ENCODE data around the gene SLITRK1. TPM values are rescaled to one million over a fixed set of nuclear protein-coding genes. Genes with fewer than 3 reads are reported as not detected.

The SLITRK1 gene, protein sequence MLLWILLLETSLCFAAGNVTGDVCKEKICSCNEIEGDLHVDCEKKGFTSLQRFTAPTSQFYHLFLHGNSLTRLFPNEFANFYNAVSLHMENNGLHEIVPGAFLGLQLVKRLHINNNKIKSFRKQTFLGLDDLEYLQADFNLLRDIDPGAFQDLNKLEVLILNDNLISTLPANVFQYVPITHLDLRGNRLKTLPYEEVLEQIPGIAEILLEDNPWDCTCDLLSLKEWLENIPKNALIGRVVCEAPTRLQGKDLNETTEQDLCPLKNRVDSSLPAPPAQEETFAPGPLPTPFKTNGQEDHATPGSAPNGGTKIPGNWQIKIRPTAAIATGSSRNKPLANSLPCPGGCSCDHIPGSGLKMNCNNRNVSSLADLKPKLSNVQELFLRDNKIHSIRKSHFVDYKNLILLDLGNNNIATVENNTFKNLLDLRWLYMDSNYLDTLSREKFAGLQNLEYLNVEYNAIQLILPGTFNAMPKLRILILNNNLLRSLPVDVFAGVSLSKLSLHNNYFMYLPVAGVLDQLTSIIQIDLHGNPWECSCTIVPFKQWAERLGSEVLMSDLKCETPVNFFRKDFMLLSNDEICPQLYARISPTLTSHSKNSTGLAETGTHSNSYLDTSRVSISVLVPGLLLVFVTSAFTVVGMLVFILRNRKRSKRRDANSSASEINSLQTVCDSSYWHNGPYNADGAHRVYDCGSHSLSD
- polyA plus RNA-seq (2013, experiment 1 of 2), result not detected
- polyA plus RNA-seq (2013, experiment 2 of 2), result not detected

DNA sequence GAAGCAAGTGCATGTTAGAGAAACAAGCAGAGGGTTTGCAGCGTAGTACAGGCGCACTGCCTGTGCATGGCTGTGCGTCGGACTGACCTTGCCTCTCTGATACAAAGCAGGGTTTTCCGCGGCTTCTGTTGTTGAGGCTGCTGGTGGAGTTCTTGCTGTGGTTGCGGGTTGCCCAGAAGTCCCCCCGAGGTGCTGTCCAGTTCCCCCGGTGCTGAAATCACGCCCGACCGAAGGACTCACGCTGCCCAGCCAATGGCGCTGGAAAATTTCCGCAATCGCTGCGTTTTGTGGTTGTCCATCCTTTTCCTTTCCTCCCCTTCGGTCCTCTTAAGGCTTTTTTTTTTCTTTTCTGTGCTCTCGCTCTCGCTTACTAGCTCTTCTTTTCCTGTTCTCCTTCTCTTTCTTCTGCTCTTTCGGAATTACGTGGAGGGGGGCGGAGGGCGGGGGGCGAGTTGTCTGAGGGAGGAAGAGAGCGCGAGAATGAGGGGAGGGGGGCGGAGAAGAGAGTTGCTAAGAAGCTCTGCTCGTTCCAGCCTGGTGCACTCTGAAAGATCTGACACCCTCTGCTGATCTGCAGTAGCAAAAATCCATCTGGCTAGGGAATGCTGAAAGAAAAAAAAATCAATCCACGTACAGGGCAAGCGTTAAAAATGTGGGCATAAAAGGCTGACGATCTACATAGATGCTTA is at the start of gene SLITRK1:
Gene SLITRK1 (minus strand): TSS at position 558 of the 689 bp plus-strand sequence. CDS start 967 bp downstream, outside the sequence.
- no peaks in the 10 kb centered on the region for H3K79me1 ChIP-seq (replicated peaks; ENCODE audit: low read length, poor library complexity, severe bottlenecking)
- peak within 1 kb of the TSS; percentile 50 to 61 for H3K4me3 ChIP-seq (ENCODE audit: insufficient read depth in 1 of 2, low read depth in 1 of 2, low read length in 2 of 2)
- H2BK12ac ChIP-seq (ENCODE audit: low read length in 2 of 2), result no peak within 1 kb of the TSS
- H2BK120ac ChIP-seq (ENCODE audit: low read depth, low read length), result no peak within 1 kb of the TSS
- no peak within 1 kb of the TSS for H3K27ac ChIP-seq (ENCODE audit: low read length, poor library complexity, severe bottlenecking)
- H3K14ac ChIP-seq (ENCODE audit: low read length in 2 of 2), result no peak within 1 kb of the TSS
- peaks cover 20% of the 10 kb centered on the region for H3K4me1 ChIP-seq (ENCODE audit: control insufficient read depth, insufficient read depth, low read depth, low read length)
- H3K4me2 ChIP-seq (ENCODE audit: low read length, poor library complexity, severe bottlenecking), result peak within 1 kb of the TSS; percentile 80
- H3K36me3 ChIP-seq (ENCODE audit: control insufficient read depth in 1 of 2, insufficient read depth in 2 of 2, low read depth in 1 of 2, low read length in 2 of 2), result no peaks in the 10 kb centered on the region
- no peak within 1 kb of the TSS for H3K18ac ChIP-seq (ENCODE audit: low read depth in 1 of 2, low read length in 2 of 2)
- no peak within 1 kb of the TSS for H2AK5ac ChIP-seq (ENCODE audit: low read length, severe bottlenecking)
- peak; percentile 69 for DNase-seq
- peaks cover 15 to 55% of the 10 kb centered on the region in 2 experiments for H3K27me3 ChIP-seq (ENCODE audit: control insufficient read depth in 1 of 2, insufficient read depth in 1 of 2, low read length in 2 of 2)
- H3K9ac ChIP-seq (ENCODE audit: low read length), result no peak within 1 kb of the TSS
- WGBS, result 1% methylated on average over 23 of the region's 32 CpGs
- no peak within 1 kb of the TSS for H2BK5ac ChIP-seq (ENCODE audit: low read depth, low read length, poor library complexity, severe bottlenecking)
- peaks cover 3% of the 10 kb centered on the region for H3K9me3 ChIP-seq (ENCODE audit: control insufficient read depth, low read length)
- H2AFZ ChIP-seq (ENCODE audit: low read depth, low read length), result no peak within 1 kb of the TSS
- no peak within 1 kb of the TSS for H4K91ac ChIP-seq (ENCODE audit: low read length)
- no peak within 1 kb of the TSS for H2BK15ac ChIP-seq (ENCODE audit: low read depth, poor library complexity, severe bottlenecking)
- no peak within 1 kb of the TSS for H3K4ac ChIP-seq (ENCODE audit: low read depth in 1 of 2, low read length in 2 of 2)
- H4K8ac ChIP-seq (ENCODE audit: low read length), result no peak within 1 kb of the TSS
- H3K23ac ChIP-seq (ENCODE audit: low read length in 2 of 2), result no peak within 1 kb of the TSS

DNA sequence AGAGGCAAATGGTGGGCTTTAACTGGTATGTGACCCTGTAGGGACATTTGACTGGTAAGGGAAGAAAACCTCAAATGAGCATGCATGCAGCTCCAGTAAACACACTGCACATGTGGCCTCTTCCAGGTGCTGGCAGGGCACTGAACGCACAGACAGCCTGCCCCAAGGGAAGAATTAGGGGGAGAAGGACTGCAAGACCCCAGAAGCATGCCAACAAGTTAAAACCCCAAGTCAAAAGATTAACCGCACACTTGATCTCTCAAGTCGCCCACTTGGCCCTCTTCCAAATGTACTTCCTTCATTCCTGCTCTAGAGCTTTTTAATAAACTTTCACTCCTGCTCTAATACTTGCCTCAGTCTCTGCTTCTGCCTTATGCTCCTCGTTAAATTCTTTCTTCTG is 46.9 kb upstream of the SLITRK1 start:
- H2BK120ac ChIP-seq (ENCODE audit: low read depth, low read length), result no peak overlapping the region
- no peak overlapping the region for H2BK5ac ChIP-seq (ENCODE audit: low read depth, low read length, poor library complexity, severe bottlenecking)
- peaks cover 3% of the 10 kb centered on the region for H3K4me1 ChIP-seq (ENCODE audit: control insufficient read depth, insufficient read depth, low read depth, low read length)
- no peak overlapping the region for H2BK12ac ChIP-seq (ENCODE audit: low read length in 2 of 2)
- no peak overlapping the region for H2BK15ac ChIP-seq (ENCODE audit: low read depth, poor library complexity, severe bottlenecking)
- no peak overlapping the region for H3K23ac ChIP-seq (ENCODE audit: low read length in 2 of 2)
- no peak for DNase-seq
- H3K9ac ChIP-seq (ENCODE audit: low read length), result no peak overlapping the region
- no peak overlapping the region for H3K4ac ChIP-seq (ENCODE audit: low read depth in 1 of 2, low read length in 2 of 2)
- H3K27me3 ChIP-seq (ENCODE audit: control insufficient read depth in 1 of 2, insufficient read depth in 1 of 2, low read length in 2 of 2), result no peaks in the 10 kb centered on the region
- H4K91ac ChIP-seq (ENCODE audit: low read length), result no peak overlapping the region
- WGBS, result 68% methylated on average over 4 of the region's 4 CpGs
- H3K4me3 ChIP-seq (ENCODE audit: insufficient read depth in 1 of 2, low read depth in 1 of 2, low read length in 2 of 2), result no peak overlapping the region
- no peak overlapping the region for H4K8ac ChIP-seq (ENCODE audit: low read length)
- peaks cover 4% of the 10 kb centered on the region for H3K9me3 ChIP-seq (ENCODE audit: control insufficient read depth, low read length)
- no peak overlapping the region for H3K27ac ChIP-seq (ENCODE audit: low read length, poor library complexity, severe bottlenecking)
- no peaks in the 10 kb centered on the region for H3K79me1 ChIP-seq (replicated peaks; ENCODE audit: low read length, poor library complexity, severe bottlenecking)
- H3K4me2 ChIP-seq (ENCODE audit: low read length, poor library complexity, severe bottlenecking), result no peak overlapping the region
- no peak overlapping the region for H2AK5ac ChIP-seq (ENCODE audit: low read length, severe bottlenecking)
- H3K14ac ChIP-seq (ENCODE audit: low read length in 2 of 2), result peak overlapping the region in 1 of 2 experiments; percentile 22
- H2AFZ ChIP-seq (ENCODE audit: low read depth, low read length), result no peak overlapping the region
- no peak overlapping the region for H3K18ac ChIP-seq (ENCODE audit: low read depth in 1 of 2, low read length in 2 of 2)
- H3K36me3 ChIP-seq (ENCODE audit: control insufficient read depth in 1 of 2, insufficient read depth in 2 of 2, low read depth in 1 of 2, low read length in 2 of 2), result no peaks in the 10 kb centered on the region

DNA sequence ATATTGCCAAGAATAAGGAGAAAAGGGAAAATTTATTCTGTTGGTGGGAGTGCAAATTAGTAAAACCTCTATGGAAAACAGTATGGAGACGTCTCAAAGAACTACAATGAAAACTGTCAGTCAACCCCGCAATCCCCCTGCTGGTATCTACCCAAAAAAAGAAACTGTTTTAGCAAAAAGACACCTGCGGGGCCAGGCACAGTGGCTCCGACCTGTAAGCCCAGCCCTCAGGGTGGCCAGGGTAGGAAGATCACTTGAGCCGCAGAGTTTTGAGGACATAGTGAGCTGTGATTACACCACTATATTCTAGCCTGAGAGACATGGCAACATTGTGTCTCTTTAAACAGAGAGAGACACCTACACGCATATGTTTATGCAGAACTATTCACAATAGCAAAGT is 37.5 kb upstream of the SLITRK1 start:
- no peak overlapping the region for H3K27ac ChIP-seq (ENCODE audit: low read length, poor library complexity, severe bottlenecking)
- H3K14ac ChIP-seq (ENCODE audit: low read length in 2 of 2), result no peak overlapping the region
- H4K91ac ChIP-seq (ENCODE audit: low read length), result no peak overlapping the region
- no peak overlapping the region for H2BK12ac ChIP-seq (ENCODE audit: low read length in 2 of 2)
- H3K36me3 ChIP-seq (ENCODE audit: control insufficient read depth in 1 of 2, insufficient read depth in 2 of 2, low read depth in 1 of 2, low read length in 2 of 2), result no peaks in the 10 kb centered on the region
- H2AK5ac ChIP-seq (ENCODE audit: low read length, severe bottlenecking), result no peak overlapping the region
- H3K4me3 ChIP-seq (ENCODE audit: insufficient read depth in 1 of 2, low read depth in 1 of 2, low read length in 2 of 2), result no peak overlapping the region
- no peaks in the 10 kb centered on the region for H3K9me3 ChIP-seq (ENCODE audit: control insufficient read depth, low read length)
- H2BK5ac ChIP-seq (ENCODE audit: low read depth, low read length, poor library complexity, severe bottlenecking), result no peak overlapping the region
- H3K79me1 ChIP-seq (replicated peaks; ENCODE audit: low read length, poor library complexity, severe bottlenecking), result no peaks in the 10 kb centered on the region
- no peak overlapping the region for H2BK15ac ChIP-seq (ENCODE audit: low read depth, poor library complexity, severe bottlenecking)
- H3K9ac ChIP-seq (ENCODE audit: low read length), result no peak overlapping the region
- H4K8ac ChIP-seq (ENCODE audit: low read length), result no peak overlapping the region
- WGBS, result 87% methylated on average over 6 of the region's 6 CpGs
- no peak overlapping the region for H3K23ac ChIP-seq (ENCODE audit: low read length in 2 of 2)
- DNase-seq, result no peak
- no peak overlapping the region for H3K4me2 ChIP-seq (ENCODE audit: low read length, poor library complexity, severe bottlenecking)
- no peak overlapping the region for H3K18ac ChIP-seq (ENCODE audit: low read depth in 1 of 2, low read length in 2 of 2)
- no peak overlapping the region for H2AFZ ChIP-seq (ENCODE audit: low read depth, low read length)
- no peaks in the 10 kb centered on the region for H3K4me1 ChIP-seq (ENCODE audit: control insufficient read depth, insufficient read depth, low read depth, low read length)
- H2BK120ac ChIP-seq (ENCODE audit: low read depth, low read length), result no peak overlapping the region
- H3K4ac ChIP-seq (ENCODE audit: low read depth in 1 of 2, low read length in 2 of 2), result no peak overlapping the region
- no peaks in the 10 kb centered on the region for H3K27me3 ChIP-seq (ENCODE audit: control insufficient read depth in 1 of 2, insufficient read depth in 1 of 2, low read length in 2 of 2)

DNA sequence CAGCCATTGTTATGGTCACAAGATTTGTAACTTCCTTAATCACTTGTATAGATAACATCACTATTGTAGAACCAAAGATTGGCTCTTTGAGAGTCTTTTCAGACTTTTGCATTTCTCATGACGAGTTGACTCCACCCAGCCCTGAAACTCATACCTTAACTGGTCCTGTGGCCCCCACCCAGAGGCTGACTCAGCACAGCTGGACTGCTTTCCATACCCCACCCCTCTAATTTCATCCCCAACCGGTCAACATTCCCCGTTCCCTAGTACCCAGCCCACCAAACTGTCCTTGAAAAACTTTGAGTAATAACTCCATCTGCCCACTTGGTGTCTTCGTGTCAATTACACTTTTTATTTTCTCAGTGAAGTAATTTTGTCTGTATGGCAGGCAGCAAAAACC is 32.1 kb upstream of the SLITRK1 start:
- no peak overlapping the region for H2BK12ac ChIP-seq (ENCODE audit: low read length in 2 of 2)
- H2BK5ac ChIP-seq (ENCODE audit: low read depth, low read length, poor library complexity, severe bottlenecking), result no peak overlapping the region
- no peaks in the 10 kb centered on the region for H3K4me1 ChIP-seq (ENCODE audit: control insufficient read depth, insufficient read depth, low read depth, low read length)
- no peak overlapping the region for H3K27ac ChIP-seq (ENCODE audit: low read length, poor library complexity, severe bottlenecking)
- no peak overlapping the region for H4K91ac ChIP-seq (ENCODE audit: low read length)
- H2BK15ac ChIP-seq (ENCODE audit: low read depth, poor library complexity, severe bottlenecking), result no peak overlapping the region
- H3K79me1 ChIP-seq (replicated peaks; ENCODE audit: low read length, poor library complexity, severe bottlenecking), result no peaks in the 10 kb centered on the region
- no peak overlapping the region for H3K4me3 ChIP-seq (ENCODE audit: insufficient read depth in 1 of 2, low read depth in 1 of 2, low read length in 2 of 2)
- H3K27me3 ChIP-seq (ENCODE audit: control insufficient read depth in 1 of 2, insufficient read depth in 1 of 2, low read length in 2 of 2), result no peaks in the 10 kb centered on the region
- H3K4me2 ChIP-seq (ENCODE audit: low read length, poor library complexity, severe bottlenecking), result no peak overlapping the region
- WGBS, result 62% methylated on average over 2 of the region's 4 CpGs
- H3K9me3 ChIP-seq (ENCODE audit: control insufficient read depth, low read length), result no peaks in the 10 kb centered on the region
- no peak overlapping the region for H2BK120ac ChIP-seq (ENCODE audit: low read depth, low read length)
- no peak overlapping the region for H3K4ac ChIP-seq (ENCODE audit: low read depth in 1 of 2, low read length in 2 of 2)
- no peak overlapping the region for H3K14ac ChIP-seq (ENCODE audit: low read length in 2 of 2)
- no peaks in the 10 kb centered on the region for H3K36me3 ChIP-seq (ENCODE audit: control insufficient read depth in 1 of 2, insufficient read depth in 2 of 2, low read depth in 1 of 2, low read length in 2 of 2)
- no peak overlapping the region for H2AK5ac ChIP-seq (ENCODE audit: low read length, severe bottlenecking)
- H2AFZ ChIP-seq (ENCODE audit: low read depth, low read length), result no peak overlapping the region
- H3K9ac ChIP-seq (ENCODE audit: low read length), result no peak overlapping the region
- H4K8ac ChIP-seq (ENCODE audit: low read length), result no peak overlapping the region
- no peak overlapping the region for H3K23ac ChIP-seq (ENCODE audit: low read length in 2 of 2)
- DNase-seq, result no peak
- no peak overlapping the region for H3K18ac ChIP-seq (ENCODE audit: low read depth in 1 of 2, low read length in 2 of 2)
